Stimulated activated CD8-positive, alpha-beta memory T cell treated with anti-CD3 and anti-CD28 coated beads, Interleukin-12 subunit alpha, Interleukin-12 subunit beta, amount 100 ng/mL, for 1 hour (primary cell): Measurements from ENCODE around the gene MGST3.
"Not testable (repeated sequence)": the region's sequence is repeated elsewhere in the genome, so short reads cannot be mapped to it uniquely, and the experiment has no call there.

ENCODE experiments used
- DNase-seq: peaks from one replicate; pipeline ENCODE4 v3.0.0-alpha.2; 2020; ENCODE audit warnings: low read depth

Gene MGST3

GRCh38 chr1:165629151-165629550, 1.9 kb upstream of the MGST3 start:
- no peak for DNase-seq

GRCh38 chr1:165629848-165630628, 996 bp upstream of the MGST3 start:
- DNase-seq, result no peak

GRCh38 chr1:165631342-165632151, 513 bp downstream of the MGST3 start:
- DNase-seq, result peak; percentile 29

GRCh38 chr1:165632152-165632469, 1.1 kb downstream of the MGST3 start:
- no peak for DNase-seq

GRCh38 chr1:165632491-165632890, 1.5 kb downstream of the MGST3 start:
- no peak for DNase-seq

- no peak for DNase-seq
These were observed 2.6 kb downstream of the MGST3 start for GRCh38 chr1:165633614-165634013.

GRCh38 chr1:165634154-165634921, 3.3 kb downstream of the MGST3 start:
- DNase-seq, result no peak

GRCh38 chr1:165635329-165635728, 4.3 kb downstream of the MGST3 start:
- no peak for DNase-seq

GRCh38 chr1:165635823-165636222, 4.8 kb downstream of the MGST3 start:
- no peak for DNase-seq

GRCh38 chr1:165637427-165637826, 6.4 kb downstream of the MGST3 start:
- DNase-seq, result no peak

- DNase-seq, result not testable (repeated sequence)
These were observed 7.2 kb downstream of the MGST3 start for GRCh38 chr1:165638211-165638610.

- DNase-seq, result no peak
These were observed 9.0 kb downstream of the MGST3 start for GRCh38 chr1:165639821-165640623.

- no peak for DNase-seq
These were observed 10.4 kb downstream of the MGST3 start for GRCh38 chr1:165641231-165641987.

GRCh38 chr1:165644064-165644735, 13.2 kb downstream of the MGST3 start:
- no peak for DNase-seq

GRCh38 chr1:165645654-165646366, 14.8 kb downstream of the MGST3 start:
- no peak for DNase-seq

GRCh38 chr1:165647517-165647916, 16.5 kb downstream of the MGST3 start:
- DNase-seq, result no peak

GRCh38 chr1:165647970-165648369, 16.9 kb downstream of the MGST3 start:
- no peak for DNase-seq

- DNase-seq, result no peak
These were observed 18.0 kb downstream of the MGST3 start for GRCh38 chr1:165648919-165649572.

GRCh38 chr1:165650981-165651625, 20.1 kb downstream of the MGST3 start:
- no peak for DNase-seq
